ENCODE measurements around the gene CUX1. TPM values are rescaled to one million over a fixed set of nuclear protein-coding genes. Genes with fewer than 3 reads are reported as not detected.
"Not testable (repeated sequence)": the region's sequence is repeated elsewhere in the genome, so short reads cannot be mapped to it uniquely, and the experiment has no call there.

Gene CUX1
- total RNA-seq, 1 donor from 2014 or later, result 101 TPM

GRCh38 chr7:102300643-102301221, 483.3 kb downstream of the CUX1 start:
- Histone ChIP-seq H3K36me3 (no peaks in the 10 kb centered on the region), H3K4me3 (peak overlapping the region in 1 of 2 donors; percentile 18), H3K27ac (no peak overlapping the region), H3K9me3 (no peaks in the 10 kb centered on the region), H3K4me1 (no peaks in the 10 kb centered on the region), H3K27me3 (no peaks in the 10 kb centered on the region)
- peak in 1 of 3 experiments; percentile 9 for TF ChIP-seq CTCF (IDR thresholded peaks at IDR 0.05)
- intact Hi-C loops (cut with DNase I), result no loop called here
- no peak for DNase-seq (ENCODE audit: low spot score in 2 of 2)

GRCh38 chr7:102301367-102301766, 483.9 kb downstream of the CUX1 start:
- H3K4me1 ChIP-seq; H3K36me3 ChIP-seq; H3K27ac ChIP-seq; H3K4me3 ChIP-seq; DNase-seq (ENCODE audit: low spot score in 2 of 2); H3K27me3 ChIP-seq; intact Hi-C loops (cut with DNase I); H3K9me3 ChIP-seq: not testable (repeated sequence)

GRCh38 chr7:102302025-102302424, 484.6 kb downstream of the CUX1 start:
- no peaks in the 10 kb centered on the region for H3K4me1 ChIP-seq
- no peak for TF ChIP-seq CTCF (IDR thresholded peaks at IDR 0.05)
- intact Hi-C loops (cut with DNase I), result no loop called here
- no peak for DNase-seq (ENCODE audit: low spot score in 2 of 2)
- H3K4me3 ChIP-seq, result no peak overlapping the region
- no peaks in the 10 kb centered on the region for H3K9me3 ChIP-seq
- H3K36me3 ChIP-seq, result no peaks in the 10 kb centered on the region
- no peaks in the 10 kb centered on the region for H3K27me3 ChIP-seq
- no peak overlapping the region for H3K27ac ChIP-seq

GRCh38 chr7:102303669-102304422, 486.4 kb downstream of the CUX1 start:
- Histone ChIP-seq H3K4me1 (no peaks in the 10 kb centered on the region), H3K4me3 (no peak overlapping the region), H3K27ac (no peak overlapping the region), H3K27me3 (no peaks in the 10 kb centered on the region), H3K36me3 (peaks cover 0 to 2% of the 10 kb centered on the region in 2 donors), H3K9me3 (no peaks in the 10 kb centered on the region)
- no peak for DNase-seq (ENCODE audit: low spot score in 2 of 2)
- intact Hi-C loops (cut with DNase I), result no loop called here
- no peak for TF ChIP-seq CTCF (IDR thresholded peaks at IDR 0.05)

GRCh38 chr7:102304668-102305067, 487.2 kb downstream of the CUX1 start:
- Histone ChIP-seq H3K9me3 (no peaks in the 10 kb centered on the region), H3K27ac (no peak overlapping the region), H3K4me3 (no peak overlapping the region), H3K4me1 (no peaks in the 10 kb centered on the region), H3K36me3 (peaks cover 0 to 5% of the 10 kb centered on the region in 2 donors), H3K27me3 (no peaks in the 10 kb centered on the region)
- no peak for DNase-seq (ENCODE audit: low spot score in 2 of 2)
- intact Hi-C loops (cut with DNase I), result no loop called here
- no peak for TF ChIP-seq CTCF (IDR thresholded peaks at IDR 0.05)

GRCh38 chr7:102305414-102306268, 488.2 kb downstream of the CUX1 start:
- Histone ChIP-seq H3K4me3 (no peak overlapping the region), H3K9me3 (no peaks in the 10 kb centered on the region), H3K27me3 (no peaks in the 10 kb centered on the region), H3K27ac (no peak overlapping the region), H3K4me1 (no peaks in the 10 kb centered on the region), H3K36me3 (peaks cover 0 to 9% of the 10 kb centered on the region in 2 donors)
- TF ChIP-seq CTCF (IDR thresholded peaks at IDR 0.05), result no peak
- no peak for DNase-seq (ENCODE audit: low spot score in 2 of 2)
- intact Hi-C loops (cut with DNase I), result no loop called here
